Measurements from ENCODE around the gene FCN1.
"Not testable (repeated sequence)": the region's sequence is repeated elsewhere in the genome, so short reads cannot be mapped to it uniquely, and the experiment has no call there.

DNA sequence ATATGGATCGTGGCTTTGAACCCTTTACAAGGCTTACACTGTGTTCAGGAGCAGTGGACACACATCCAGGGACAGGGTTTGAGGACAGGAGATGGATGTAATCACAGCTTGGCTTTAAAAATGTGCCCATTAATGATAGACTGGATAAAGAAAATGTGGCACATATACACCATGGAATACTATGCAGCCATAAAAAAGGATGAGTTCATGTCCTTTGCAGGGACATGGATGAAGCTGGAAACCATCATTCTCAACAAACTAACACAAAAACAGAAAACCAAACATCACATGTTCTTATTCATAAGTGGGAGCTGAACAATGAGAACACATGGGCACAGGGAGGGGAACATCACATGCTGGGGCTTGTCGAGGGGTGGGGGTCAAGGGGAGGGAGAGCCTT lies 60.3 kb downstream of the FCN1 start:
- TF ChIP-seq, protein P1, sequence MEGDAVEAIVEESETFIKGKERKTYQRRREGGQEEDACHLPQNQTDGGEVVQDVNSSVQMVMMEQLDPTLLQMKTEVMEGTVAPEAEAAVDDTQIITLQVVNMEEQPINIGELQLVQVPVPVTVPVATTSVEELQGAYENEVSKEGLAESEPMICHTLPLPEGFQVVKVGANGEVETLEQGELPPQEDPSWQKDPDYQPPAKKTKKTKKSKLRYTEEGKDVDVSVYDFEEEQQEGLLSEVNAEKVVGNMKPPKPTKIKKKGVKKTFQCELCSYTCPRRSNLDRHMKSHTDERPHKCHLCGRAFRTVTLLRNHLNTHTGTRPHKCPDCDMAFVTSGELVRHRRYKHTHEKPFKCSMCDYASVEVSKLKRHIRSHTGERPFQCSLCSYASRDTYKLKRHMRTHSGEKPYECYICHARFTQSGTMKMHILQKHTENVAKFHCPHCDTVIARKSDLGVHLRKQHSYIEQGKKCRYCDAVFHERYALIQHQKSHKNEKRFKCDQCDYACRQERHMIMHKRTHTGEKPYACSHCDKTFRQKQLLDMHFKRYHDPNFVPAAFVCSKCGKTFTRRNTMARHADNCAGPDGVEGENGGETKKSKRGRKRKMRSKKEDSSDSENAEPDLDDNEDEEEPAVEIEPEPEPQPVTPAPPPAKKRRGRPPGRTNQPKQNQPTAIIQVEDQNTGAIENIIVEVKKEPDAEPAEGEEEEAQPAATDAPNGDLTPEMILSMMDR (IDR thresholded peaks at IDR 0.05) = not testable (repeated sequence)
- TF ChIP-seq POLR2A (IDR thresholded peaks at IDR 0.05) = not testable (repeated sequence)
